ENCODE measurements around the gene WDPCP.
"Not testable (repeated sequence)": the region's sequence is repeated elsewhere in the genome, so short reads cannot be mapped to it uniquely, and the experiment has no call there.

Gene WDPCP

GRCh38 chr2:63610525-63610924 lies 22.2 kb upstream of the WDPCP start:
- TF ChIP-seq MYC (IDR thresholded peaks at IDR 0.05; ENCODE audit: low read depth, low read length) (no peak), POLR2A (IDR thresholded peaks at IDR 0.05; ENCODE audit: extremely low read depth, insufficient read length) (no peak), CTCF (IDR thresholded peaks at IDR 0.05; ENCODE audit: low read depth, low read length) (no peak), MAX (IDR thresholded peaks at IDR 0.05; ENCODE audit: low read depth, low read length) (no peak)
- DNase-seq (ENCODE audit: low read depth) = no peak
- no peak overlapping the region for H3K4me3 ChIP-seq (ENCODE audit: low read depth, low read length)

GRCh38 chr2:63608865-63609264 lies 20.6 kb upstream of the WDPCP start:
- not testable (repeated sequence) for DNase-seq (ENCODE audit: low read depth); H3K4me3 ChIP-seq (ENCODE audit: low read depth, low read length)

- TF ChIP-seq MYC (IDR thresholded peaks at IDR 0.05; ENCODE audit: low read depth, low read length) (no peak), MAX (IDR thresholded peaks at IDR 0.05; ENCODE audit: low read depth, low read length) (no peak), POLR2A (IDR thresholded peaks at IDR 0.05; ENCODE audit: extremely low read depth, insufficient read length) (no peak), CTCF (IDR thresholded peaks at IDR 0.05; ENCODE audit: low read depth, low read length) (no peak)
Observed at GRCh38 chr2:63604666-63605065, 16.4 kb upstream of the WDPCP start.

GRCh38 chr2:63600881-63601460 lies 12.7 kb upstream of the WDPCP start:
- no peak for DNase-seq (ENCODE audit: low read depth)
- H3K4me3 ChIP-seq (ENCODE audit: low read depth, low read length) = no peak overlapping the region
- TF ChIP-seq POLR2A (IDR thresholded peaks at IDR 0.05; ENCODE audit: extremely low read depth, insufficient read length) = no peak
- no peak for TF ChIP-seq MAX (IDR thresholded peaks at IDR 0.05; ENCODE audit: low read depth, low read length)
- TF ChIP-seq MYC (IDR thresholded peaks at IDR 0.05; ENCODE audit: low read depth, low read length) = no peak
- no peak for TF ChIP-seq CTCF (IDR thresholded peaks at IDR 0.05; ENCODE audit: low read depth, low read length)

More at GRCh38 chr2:63604666-63605065, 16.4 kb upstream of the WDPCP start:
- no peak for DNase-seq (ENCODE audit: low read depth)
- H3K4me3 ChIP-seq (ENCODE audit: low read depth, low read length) = no peak overlapping the region

GRCh38 chr2:63598981-63599380 lies 10.7 kb upstream of the WDPCP start:
- no peak for DNase-seq (ENCODE audit: low read depth)
- TF ChIP-seq POLR2A (IDR thresholded peaks at IDR 0.05; ENCODE audit: extremely low read depth, insufficient read length) (no peak), CTCF (IDR thresholded peaks at IDR 0.05; ENCODE audit: low read depth, low read length) (no peak), MAX (IDR thresholded peaks at IDR 0.05; ENCODE audit: low read depth, low read length) (no peak), MYC (IDR thresholded peaks at IDR 0.05; ENCODE audit: low read depth, low read length) (no peak)

GRCh38 chr2:63596401-63596883 lies 8.2 kb upstream of the WDPCP start:
- no peak for DNase-seq (ENCODE audit: low read depth)
- no peak for TF ChIP-seq CTCF (IDR thresholded peaks at IDR 0.05; ENCODE audit: low read depth, low read length)
- TF ChIP-seq MYC (IDR thresholded peaks at IDR 0.05; ENCODE audit: low read depth, low read length) = no peak
- TF ChIP-seq POLR2A (IDR thresholded peaks at IDR 0.05; ENCODE audit: extremely low read depth, insufficient read length) = no peak
- no peak for TF ChIP-seq MAX (IDR thresholded peaks at IDR 0.05; ENCODE audit: low read depth, low read length)
- H3K4me3 ChIP-seq (ENCODE audit: low read depth, low read length) = no peak overlapping the region

More at GRCh38 chr2:63598981-63599380, 10.7 kb upstream of the WDPCP start:
- H3K4me3 ChIP-seq (ENCODE audit: low read depth, low read length) = no peak overlapping the region

All from NB4 (cell line).